ENCODE results near the gene UNC13C.

Gene UNC13C

GRCh38 chr15:54559405-54560069, 581.3 kb downstream of the UNC13C start:
- Histone ChIP-seq H3K4me3 (ENCODE audit: low read depth, low read length) (no peak overlapping the region), H3K4me1 (ENCODE audit: control insufficient read depth, insufficient read depth, low read length) (no peaks in the 10 kb centered on the region), H3K27ac (ENCODE audit: low read depth, low read length) (no peak overlapping the region), H3K36me3 (ENCODE audit: control insufficient read depth, insufficient read depth, low read length) (no peaks in the 10 kb centered on the region), H3K9ac (ENCODE audit: low read depth, low read length) (no peak overlapping the region), H3K27me3 (ENCODE audit: control insufficient read depth, insufficient read depth, low read length) (no peaks in the 10 kb centered on the region), H3K9me3 (ENCODE audit: control insufficient read depth, insufficient read depth, low read length) (no peaks in the 10 kb centered on the region)

GRCh38 chr15:54560417-54560816, 582.2 kb downstream of the UNC13C start:
- Histone ChIP-seq H3K27ac (ENCODE audit: low read depth, low read length) (no peak overlapping the region), H3K4me3 (ENCODE audit: low read depth, low read length) (no peak overlapping the region), H3K4me1 (ENCODE audit: control insufficient read depth, insufficient read depth, low read length) (no peaks in the 10 kb centered on the region), H3K9me3 (ENCODE audit: control insufficient read depth, insufficient read depth, low read length) (no peaks in the 10 kb centered on the region), H3K27me3 (ENCODE audit: control insufficient read depth, insufficient read depth, low read length) (no peaks in the 10 kb centered on the region), H3K36me3 (ENCODE audit: control insufficient read depth, insufficient read depth, low read length) (no peaks in the 10 kb centered on the region), H3K9ac (ENCODE audit: low read depth, low read length) (no peak overlapping the region)

GRCh38 chr15:54564166-54564565, 585.9 kb downstream of the UNC13C start:
- Histone ChIP-seq H3K36me3 (ENCODE audit: control insufficient read depth, insufficient read depth, low read length) (no peaks in the 10 kb centered on the region), H3K9ac (ENCODE audit: low read depth, low read length) (no peak overlapping the region), H3K27ac (ENCODE audit: low read depth, low read length) (no peak overlapping the region), H3K4me1 (ENCODE audit: control insufficient read depth, insufficient read depth, low read length) (no peaks in the 10 kb centered on the region), H3K9me3 (ENCODE audit: control insufficient read depth, insufficient read depth, low read length) (no peaks in the 10 kb centered on the region), H3K4me3 (ENCODE audit: low read depth, low read length) (no peak overlapping the region), H3K27me3 (ENCODE audit: control insufficient read depth, insufficient read depth, low read length) (no peaks in the 10 kb centered on the region)

- no peaks in the 10 kb centered on the region for H3K4me1 ChIP-seq (ENCODE audit: control insufficient read depth, insufficient read depth, low read length)
- no peaks in the 10 kb centered on the region for H3K9me3 ChIP-seq (ENCODE audit: control insufficient read depth, insufficient read depth, low read length)
- no peaks in the 10 kb centered on the region for H3K36me3 ChIP-seq (ENCODE audit: control insufficient read depth, insufficient read depth, low read length)
- H3K4me3 ChIP-seq (ENCODE audit: low read depth, low read length), result no peak overlapping the region
- no peak overlapping the region for H3K9ac ChIP-seq (ENCODE audit: low read depth, low read length)
- H3K27ac ChIP-seq (ENCODE audit: low read depth, low read length), result no peak overlapping the region
- H3K27me3 ChIP-seq (ENCODE audit: control insufficient read depth, insufficient read depth, low read length), result no peaks in the 10 kb centered on the region
Measured at GRCh38 chr15:54566654-54567053, 588.4 kb downstream of the UNC13C start.

- H3K4me1 ChIP-seq (ENCODE audit: control insufficient read depth, insufficient read depth, low read length), result no peaks in the 10 kb centered on the region
- H3K9me3 ChIP-seq (ENCODE audit: control insufficient read depth, insufficient read depth, low read length), result no peaks in the 10 kb centered on the region
- H3K4me3 ChIP-seq (ENCODE audit: low read depth, low read length), result no peak overlapping the region
- no peaks in the 10 kb centered on the region for H3K27me3 ChIP-seq (ENCODE audit: control insufficient read depth, insufficient read depth, low read length)
- H3K9ac ChIP-seq (ENCODE audit: low read depth, low read length), result no peak overlapping the region
- H3K27ac ChIP-seq (ENCODE audit: low read depth, low read length), result no peak overlapping the region
- H3K36me3 ChIP-seq (ENCODE audit: control insufficient read depth, insufficient read depth, low read length), result no peaks in the 10 kb centered on the region
Measured at GRCh38 chr15:54567408-54568035, 589.3 kb downstream of the UNC13C start.

GRCh38 chr15:54568381-54568780, 590.1 kb downstream of the UNC13C start:
- H3K27me3 ChIP-seq (ENCODE audit: control insufficient read depth, insufficient read depth, low read length), result no peaks in the 10 kb centered on the region
- H3K9ac ChIP-seq (ENCODE audit: low read depth, low read length), result no peak overlapping the region
- no peaks in the 10 kb centered on the region for H3K4me1 ChIP-seq (ENCODE audit: control insufficient read depth, insufficient read depth, low read length)
- H3K9me3 ChIP-seq (ENCODE audit: control insufficient read depth, insufficient read depth, low read length), result no peaks in the 10 kb centered on the region
- H3K36me3 ChIP-seq (ENCODE audit: control insufficient read depth, insufficient read depth, low read length), result no peaks in the 10 kb centered on the region
- no peak overlapping the region for H3K27ac ChIP-seq (ENCODE audit: low read depth, low read length)
- no peak overlapping the region for H3K4me3 ChIP-seq (ENCODE audit: low read depth, low read length)

GRCh38 chr15:54571576-54571975, 593.3 kb downstream of the UNC13C start:
- Histone ChIP-seq H3K27me3 (ENCODE audit: control insufficient read depth, insufficient read depth, low read length) (no peaks in the 10 kb centered on the region), H3K9ac (ENCODE audit: low read depth, low read length) (no peak overlapping the region), H3K4me1 (ENCODE audit: control insufficient read depth, insufficient read depth, low read length) (no peaks in the 10 kb centered on the region), H3K36me3 (ENCODE audit: control insufficient read depth, insufficient read depth, low read length) (no peaks in the 10 kb centered on the region), H3K4me3 (ENCODE audit: low read depth, low read length) (no peak overlapping the region), H3K9me3 (ENCODE audit: control insufficient read depth, insufficient read depth, low read length) (no peaks in the 10 kb centered on the region), H3K27ac (ENCODE audit: low read depth, low read length) (no peak overlapping the region)

- H3K4me3 ChIP-seq (ENCODE audit: low read depth, low read length), result no peak overlapping the region
- no peaks in the 10 kb centered on the region for H3K4me1 ChIP-seq (ENCODE audit: control insufficient read depth, insufficient read depth, low read length)
- no peaks in the 10 kb centered on the region for H3K27me3 ChIP-seq (ENCODE audit: control insufficient read depth, insufficient read depth, low read length)
- H3K36me3 ChIP-seq (ENCODE audit: control insufficient read depth, insufficient read depth, low read length), result no peaks in the 10 kb centered on the region
- no peaks in the 10 kb centered on the region for H3K9me3 ChIP-seq (ENCODE audit: control insufficient read depth, insufficient read depth, low read length)
- no peak overlapping the region for H3K27ac ChIP-seq (ENCODE audit: low read depth, low read length)
- H3K9ac ChIP-seq (ENCODE audit: low read depth, low read length), result no peak overlapping the region
Measured at GRCh38 chr15:54575586-54575985, 597.3 kb downstream of the UNC13C start.

- H3K27me3 ChIP-seq (ENCODE audit: control insufficient read depth, insufficient read depth, low read length), result no peaks in the 10 kb centered on the region
- H3K9ac ChIP-seq (ENCODE audit: low read depth, low read length), result no peak overlapping the region
- H3K4me3 ChIP-seq (ENCODE audit: low read depth, low read length), result no peak overlapping the region
- H3K27ac ChIP-seq (ENCODE audit: low read depth, low read length), result no peak overlapping the region
- no peaks in the 10 kb centered on the region for H3K9me3 ChIP-seq (ENCODE audit: control insufficient read depth, insufficient read depth, low read length)
- H3K36me3 ChIP-seq (ENCODE audit: control insufficient read depth, insufficient read depth, low read length), result no peaks in the 10 kb centered on the region
- no peaks in the 10 kb centered on the region for H3K4me1 ChIP-seq (ENCODE audit: control insufficient read depth, insufficient read depth, low read length)
Measured at GRCh38 chr15:54576298-54576935, 598.2 kb downstream of the UNC13C start.

GRCh38 chr15:54577476-54578250, 599.4 kb downstream of the UNC13C start:
- Histone ChIP-seq H3K9me3 (ENCODE audit: control insufficient read depth, insufficient read depth, low read length) (no peaks in the 10 kb centered on the region), H3K27ac (ENCODE audit: low read depth, low read length) (no peak overlapping the region), H3K27me3 (ENCODE audit: control insufficient read depth, insufficient read depth, low read length) (no peaks in the 10 kb centered on the region), H3K4me1 (ENCODE audit: control insufficient read depth, insufficient read depth, low read length) (no peaks in the 10 kb centered on the region), H3K4me3 (ENCODE audit: low read depth, low read length) (no peak overlapping the region), H3K9ac (ENCODE audit: low read depth, low read length) (no peak overlapping the region), H3K36me3 (ENCODE audit: control insufficient read depth, insufficient read depth, low read length) (no peaks in the 10 kb centered on the region)

GRCh38 chr15:54579855-54580254, 601.6 kb downstream of the UNC13C start:
- no peak overlapping the region for H3K27ac ChIP-seq (ENCODE audit: low read depth, low read length)
- no peaks in the 10 kb centered on the region for H3K36me3 ChIP-seq (ENCODE audit: control insufficient read depth, insufficient read depth, low read length)
- H3K9me3 ChIP-seq (ENCODE audit: control insufficient read depth, insufficient read depth, low read length), result no peaks in the 10 kb centered on the region
- no peak overlapping the region for H3K4me3 ChIP-seq (ENCODE audit: low read depth, low read length)
- H3K9ac ChIP-seq (ENCODE audit: low read depth, low read length), result no peak overlapping the region
- H3K27me3 ChIP-seq (ENCODE audit: control insufficient read depth, insufficient read depth, low read length), result no peaks in the 10 kb centered on the region
- no peaks in the 10 kb centered on the region for H3K4me1 ChIP-seq (ENCODE audit: control insufficient read depth, insufficient read depth, low read length)
